ENCODE results near the gene GNG7. TPM values are rescaled to one million over a fixed set of nuclear protein-coding genes. Genes with fewer than 3 reads are reported as not detected.
"Not testable (repeated sequence)": the region's sequence is repeated elsewhere in the genome, so short reads cannot be mapped to it uniquely, and the experiment has no call there.

The GNG7 gene
- total and polyA plus RNA-seq, 10 of the 15 experiments (the other 5 are each of a cell fraction or from before 2014, with no cell fraction given) = 1.9 to 13.6 (median 6.5) TPM

DNA sequence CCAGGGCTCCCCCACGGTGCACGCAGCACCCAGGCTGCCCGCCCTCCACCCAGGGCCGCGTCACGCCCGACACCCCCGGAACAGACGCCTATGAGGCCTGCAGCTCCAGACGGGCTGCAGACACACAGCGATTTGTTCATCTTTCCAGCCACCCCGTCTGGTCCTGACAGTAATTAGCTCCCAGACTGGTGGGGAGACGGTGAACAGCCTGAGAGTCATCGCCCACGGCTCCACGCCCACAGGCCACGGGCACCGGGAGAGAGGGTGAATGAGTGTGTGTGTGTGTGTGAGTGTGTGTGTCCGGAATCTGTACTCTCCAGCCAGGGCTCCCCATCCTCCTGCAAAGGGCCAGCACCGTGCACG lies 208.4 kb downstream of the GNG7 start (continued):
- TF ChIP-seq, protein P1, sequence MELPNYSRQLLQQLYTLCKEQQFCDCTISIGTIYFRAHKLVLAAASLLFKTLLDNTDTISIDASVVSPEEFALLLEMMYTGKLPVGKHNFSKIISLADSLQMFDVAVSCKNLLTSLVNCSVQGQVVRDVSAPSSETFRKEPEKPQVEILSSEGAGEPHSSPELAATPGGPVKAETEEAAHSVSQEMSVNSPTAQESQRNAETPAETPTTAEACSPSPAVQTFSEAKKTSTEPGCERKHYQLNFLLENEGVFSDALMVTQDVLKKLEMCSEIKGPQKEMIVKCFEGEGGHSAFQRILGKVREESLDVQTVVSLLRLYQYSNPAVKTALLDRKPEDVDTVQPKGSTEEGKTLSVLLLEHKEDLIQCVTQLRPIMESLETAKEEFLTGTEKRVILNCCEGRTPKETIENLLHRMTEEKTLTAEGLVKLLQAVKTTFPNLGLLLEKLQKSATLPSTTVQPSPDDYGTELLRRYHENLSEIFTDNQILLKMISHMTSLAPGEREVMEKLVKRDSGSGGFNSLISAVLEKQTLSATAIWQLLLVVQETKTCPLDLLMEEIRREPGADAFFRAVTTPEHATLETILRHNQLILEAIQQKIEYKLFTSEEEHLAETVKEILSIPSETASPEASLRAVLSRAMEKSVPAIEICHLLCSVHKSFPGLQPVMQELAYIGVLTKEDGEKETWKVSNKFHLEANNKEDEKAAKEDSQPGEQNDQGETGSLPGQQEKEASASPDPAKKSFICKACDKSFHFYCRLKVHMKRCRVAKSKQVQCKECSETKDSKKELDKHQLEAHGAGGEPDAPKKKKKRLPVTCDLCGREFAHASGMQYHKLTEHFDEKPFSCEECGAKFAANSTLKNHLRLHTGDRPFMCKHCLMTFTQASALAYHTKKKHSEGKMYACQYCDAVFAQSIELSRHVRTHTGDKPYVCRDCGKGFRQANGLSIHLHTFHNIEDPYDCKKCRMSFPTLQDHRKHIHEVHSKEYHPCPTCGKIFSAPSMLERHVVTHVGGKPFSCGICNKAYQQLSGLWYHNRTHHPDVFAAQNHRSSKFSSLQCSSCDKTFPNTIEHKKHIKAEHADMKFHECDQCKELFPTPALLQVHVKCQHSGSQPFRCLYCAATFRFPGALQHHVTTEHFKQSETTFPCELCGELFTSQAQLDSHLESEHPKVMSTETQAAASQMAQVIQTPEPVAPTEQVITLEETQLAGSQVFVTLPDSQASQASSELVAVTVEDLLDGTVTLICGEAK (IDR thresholded peaks at IDR 0.05; ENCODE audit: borderline replicate concordance) = no peak
- TF ChIP-seq, protein P2, sequence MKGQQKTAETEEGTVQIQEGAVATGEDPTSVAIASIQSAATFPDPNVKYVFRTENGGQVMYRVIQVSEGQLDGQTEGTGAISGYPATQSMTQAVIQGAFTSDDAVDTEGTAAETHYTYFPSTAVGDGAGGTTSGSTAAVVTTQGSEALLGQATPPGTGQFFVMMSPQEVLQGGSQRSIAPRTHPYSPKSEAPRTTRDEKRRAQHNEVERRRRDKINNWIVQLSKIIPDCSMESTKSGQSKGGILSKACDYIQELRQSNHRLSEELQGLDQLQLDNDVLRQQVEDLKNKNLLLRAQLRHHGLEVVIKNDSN (IDR thresholded peaks at IDR 0.05; ENCODE audit: borderline replicate concordance, extremely low read length, insufficient read depth, low read depth, low read length) = no peak
- TF ChIP-seq ZBED1 (IDR thresholded peaks at IDR 0.05; ENCODE audit: borderline replicate concordance) (no peak), SMARCA5 (IDR thresholded peaks at IDR 0.05) (no peak)

DNA sequence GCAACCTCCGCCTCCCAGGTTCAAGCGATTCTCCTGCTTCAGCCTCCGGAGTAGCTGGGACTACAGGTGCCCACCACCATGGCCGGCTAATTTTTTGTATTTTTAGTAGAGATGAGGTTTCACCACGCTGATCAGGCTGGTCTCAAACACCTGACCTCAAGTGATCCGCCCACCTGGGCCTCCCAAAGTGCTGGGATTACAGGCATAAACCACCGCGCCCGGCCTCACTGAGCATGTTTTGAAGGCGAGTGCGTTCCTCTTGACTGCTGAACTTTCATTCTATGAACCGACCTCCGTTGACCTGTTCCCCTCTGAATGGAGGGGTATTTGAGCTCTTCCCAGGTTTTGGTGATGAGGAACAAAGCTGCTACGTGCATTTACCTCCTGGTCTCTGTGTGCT lies 209.0 kb downstream of the GNG7 start:
- H3K9ac ChIP-seq (ENCODE audit: control insufficient read depth, insufficient read depth, low read length); BruUV-seq (replicated peaks); H3K9me3 ChIP-seq (replicated peaks; ENCODE audit: control insufficient read depth, insufficient read depth, low read length); CTCF ChIA-PET; ATAC-seq; H3K4me2 ChIP-seq (ENCODE audit: control insufficient read depth, insufficient read depth); FAIRE-seq; RAD21 ChIA-PET (ENCODE audit: unreplicated experiment); in situ Hi-C loops (cut with MboI); DNase-seq (ENCODE audit: low read depth, low spot score); H3K4me3 ChIP-seq; H2AFZ ChIP-seq (ENCODE audit: control insufficient read depth, low read depth, low read length); intact Hi-C loops (cut with micrococcal nuclease; ENCODE audit: unreplicated experiment); H3K79me2 ChIP-seq (ENCODE audit: control insufficient read depth, insufficient read depth, low read length); H3K27ac ChIP-seq (ENCODE audit: control insufficient read depth, insufficient read depth); H3K36me3 ChIP-seq (ENCODE audit: control insufficient read depth in 2 of 2, insufficient read depth in 2 of 2, low read length in 1 of 2); H3K27me3 ChIP-seq (replicated peaks in 1 of 2; ENCODE audit: control insufficient read depth in 2 of 2, insufficient read depth in 2 of 2, low read length in 1 of 2); H4K20me1 ChIP-seq (ENCODE audit: control insufficient read depth, insufficient read depth); POLR2A ChIA-PET: not testable (repeated sequence)
- SMC1A ChIA-PET (ENCODE audit: uncharacterized antibody, unreplicated experiment) = interaction anchor here (1.2 kb wide), 1 partner anchor 51 kb away, joined by 3 read pairs; no protein-coding TSS in a partner anchor
- H3K4me1 ChIP-seq (ENCODE audit: control insufficient read depth, insufficient read depth, low read length) = peaks cover 28% of the 10 kb centered on the region
- WGBS (ENCODE audit: insufficient coverage, insufficient replicate concordance, low lambda C conversion rate, missing lambda C conversion rate) = 79% methylated on average over 14 of the region's 14 CpGs

Measured in GM12878 (cell line).